HEK293T (cell line): Measurements from ENCODE around the gene ZNF618.

Experiments used
- BHLHE40 ChIP-seq: fragments of 450-650 bp; IDR thresholded peaks from 2 replicates; pipeline ENCODE4 v1.6.1; 2016; ENCODE audit warnings: mild to moderate bottlenecking, moderate library complexity, borderline replicate concordance
- CTBP1 ChIP-seq: fragments of 450-650 bp; IDR thresholded peaks from 2 replicates; pipeline ENCODE4 v1.6.1; 2016; ENCODE audit warnings: borderline replicate concordance
- ELF4 ChIP-seq: fragments of 450-650 bp; IDR thresholded peaks from 2 replicates; pipeline ENCODE4 v1.6.1; 2017; ENCODE audit warnings: antibody characterized with exemption
- FOXM1 ChIP-seq: fragments of 450-650 bp; IDR thresholded peaks from 2 replicates; pipeline ENCODE4 v1.6.1; 2017; ENCODE audit warnings: mild to moderate bottlenecking, borderline replicate concordance
- L3MBTL2 ChIP-seq: fragments of 450-650 bp; conservative IDR thresholded peaks from 2 replicates; pipeline ENCODE4 v1.6.1; 2016; ENCODE audit warnings: mild to moderate bottlenecking
- PKNOX1 ChIP-seq: fragments of 450-650 bp; IDR thresholded peaks from 2 replicates; pipeline ENCODE4 v1.6.1; 2016
- SUZ12 ChIP-seq: fragments of 450-650 bp; IDR thresholded peaks from 2 replicates; pipeline ENCODE4 v1.6.1; 2016; ENCODE audit warnings: mild to moderate bottlenecking

- no peak for TF ChIP-seq PKNOX1
- TF ChIP-seq FOXM1: no peak
- no peak for TF ChIP-seq ELF4
- TF ChIP-seq SUZ12: no peak
- TF ChIP-seq CTBP1: no peak
- TF ChIP-seq BHLHE40: no peak
- no peak for TF ChIP-seq L3MBTL2
Observed at GRCh38 chr9:114038724-114039313, 162.7 kb downstream of the ZNF618 start.
